Psoas muscle (tissue), 8 donors: ENCODE data around the gene MMP25. TPM values are rescaled to one million over a fixed set of nuclear protein-coding genes. Genes with fewer than 3 reads are reported as not detected.

Experiments
- ATAC-seq, 4 donors: fragments of 200-7000 bp; cut with Tn5 transposase; one replicate each; pipeline ENCODE4 v1.9.1; 2020; ENCODE audit warnings: moderate library complexity in 3 of 4, mild to moderate bottlenecking in 2 of 4
- DNase-seq, 2 donors: peaks; one replicate each; pipeline ENCODE4 v3.0.0-alpha.2; 2020
- H3K27ac ChIP-seq: fragments of 200-600 bp; one replicate; pipeline ENCODE4 v1.8.0; 2022
- H3K27me3 ChIP-seq, 3 donors: fragments of 200-600 bp in 1 of 3; one replicate each; pipeline versions ENCODE4 v1.6.1 to v1.8.0; 2013 to 2022; ENCODE audit warnings: low read length in 2 of 3, mild to moderate bottlenecking in 2 of 3, moderate library complexity in 1 of 3; ENCODE audit not compliant: insufficient read depth in 3 of 3
- H3K36me3 ChIP-seq, 2 donors: fragments of 200-600 bp in 1 of 2; one replicate each; pipeline versions ENCODE4 v1.6.1 to v1.8.0; 2013 to 2022; ENCODE audit warnings: low read depth in 1 of 2, mild to moderate bottlenecking in 1 of 2, moderate library complexity in 1 of 2; ENCODE audit not compliant: insufficient read depth in 1 of 2
- H3K4me1 ChIP-seq: fragments of 200-600 bp; one replicate; pipeline ENCODE4 v1.8.0; 2022
- H3K4me3 ChIP-seq: fragments of 200-600 bp; one replicate; pipeline ENCODE4 v1.8.0; 2022; ENCODE audit warnings: mild to moderate bottlenecking
- H3K9me3 ChIP-seq: fragments of 200-600 bp; one replicate; pipeline ENCODE4 v1.8.0; 2022
- CTCF ChIP-seq: fragments of 200-600 bp; IDR thresholded peaks from one replicate; pipeline ENCODE4 v1.8.0; 2022; ENCODE audit warnings: antibody characterized with exemption
- WGBS, 3 donors: extraction: QIAGEN DNeasy Blood & Tissue Kit; methylation state at CpG; one replicate each; pipeline versions ENCODE4 v1.1.6 to v1.1.7; 2013; 5-methylcytosine and 5-hydroxymethylcytosine counted together
- intact Hi-C, 2 donors: fragments of 100-400 bp; cut with DNase I; formaldehyde crosslinking; loops; one replicate each; pipeline versions ENCODE4 v1.11.0 to v1.14.2; 2022
- polyA plus RNA-seq, 3 donors: library from polyadenylated mRNA; stranded (reverse); fragments of 200-250 nt; gene quantifications; one replicate each; pipeline ENCODE4 v1.2.3, GENCODE V29; 2013
- total RNA-seq, 4 donors: library from RNA; stranded (reverse); fragmentation: NEBNext Ultra II Directional in 2 of 4; extraction: Animal tissue kit (Norgen Biotek cat#: 25700) in 2 of 4; gene quantifications; one replicate each; pipeline versions ENCODE4 v1.2.1 to v1.2.4, GENCODE V29; 2021 to 2023
- donor health status: healthy with polysubstance abuse.
- donor health status: DM: no; HTN: no; CAD: no; lungs with moderate emphysema.
- donor health status: Bipolar disorder and iron deficiency.
- donor health status: healthy.
- donor health status: DM: yes; HTN: yes; CAD: no.
- donor health status: DM: no; HTN: no; CAD: no.
- donor health status: DM: no; HTN: no; CAD: no.
- donor health status: DM: yes; HTN: yes; CAD: no.

The MMP25 gene
- total and polyA plus RNA-seq, 7 donors = 0.13 to 2.3 (median 1.0) TPM

GRCh38 chr16:3003582-3004270 is 42.6 kb upstream of the MMP25 start:
- Histone ChIP-seq H3K4me1 (peaks cover 3% of the 10 kb centered on the region), H3K36me3 (peaks cover 0 to 22% of the 10 kb centered on the region in 2 donors), H3K4me3 (peak overlapping the region; percentile 13), H3K27me3 (peaks cover 0 to 4% (median 0%) of the 10 kb centered on the region in 3 donors), H3K9me3 (no peaks in the 10 kb centered on the region), H3K27ac (no peak overlapping the region)
- intact Hi-C loops = no loop called here
- ATAC-seq (peak; percentile 97 to 99 (median 98)), DNase-seq (peak; percentile 95 to 98)
- 6 to 11% (median 6%) methylated on average over 37 to 58 of the region's 58 CpGs for WGBS, 3 donors
- peak; percentile 33 for TF ChIP-seq CTCF

GRCh38 chr16:3004319-3004718 is 42.0 kb upstream of the MMP25 start:
- intact Hi-C loops = no loop called here
- H3K4me3 ChIP-seq = no peak overlapping the region
- no peak for ATAC-seq

GRCh38 chr16:3004781-3005284 is 41.5 kb upstream of the MMP25 start:
- Histone ChIP-seq H3K27me3 (peaks cover 0 to 4% (median 0%) of the 10 kb centered on the region in 3 donors), H3K4me1 (peaks cover 3% of the 10 kb centered on the region), H3K9me3 (no peaks in the 10 kb centered on the region), H3K36me3 (peaks cover 0 to 22% of the 10 kb centered on the region in 2 donors), H3K4me3 (peak overlapping the region; percentile 70), H3K27ac (peak overlapping the region; percentile 84)
- ATAC-seq (no peak), DNase-seq (no peak)
- intact Hi-C loops = no loop called here
- WGBS, 3 donors = 8 to 12% (median 10%) methylated on average over 22 to 25 of the region's 25 CpGs
- TF ChIP-seq CTCF = no peak

More at GRCh38 chr16:3004319-3004718, 42.0 kb upstream of the MMP25 start:
- DNase-seq = peak in 1 of 2 donors; percentile 39
- TF ChIP-seq CTCF = no peak
- H3K27ac ChIP-seq = no peak overlapping the region
- H3K4me1 ChIP-seq = peaks cover 3% of the 10 kb centered on the region
- H3K36me3 ChIP-seq = peaks cover 0 to 22% of the 10 kb centered on the region in 2 donors
- H3K9me3 ChIP-seq = no peaks in the 10 kb centered on the region
- WGBS, 3 donors = 0 to 1% (median 0%) methylated on average over 8 to 66 of the region's 67 CpGs
- peaks cover 0 to 4% (median 0%) of the 10 kb centered on the region in 3 donors for H3K27me3 ChIP-seq

- WGBS, 3 donors = 60 to 66% (median 61%) methylated on average over 13 of the region's 13 CpGs
- peaks cover 0 to 16% of the 10 kb centered on the region in 2 donors for H3K36me3 ChIP-seq
- ATAC-seq (no peak), DNase-seq (no peak)
- intact Hi-C loops = no loop called here
- H3K4me3 ChIP-seq = no peak overlapping the region
- H3K27me3 ChIP-seq = peaks cover 0 to 15% (median 11%) of the 10 kb centered on the region in 3 donors
- TF ChIP-seq CTCF = no peak
- H3K9me3 ChIP-seq = no peaks in the 10 kb centered on the region
- H3K27ac ChIP-seq = no peak overlapping the region
- H3K4me1 ChIP-seq = peaks cover 3% of the 10 kb centered on the region
Measured at GRCh38 chr16:3007059-3007956, 39.1 kb upstream of the MMP25 start.
